Heart left ventricle (tissue), 13 donors: ENCODE results near the gene CD4.

Experiments used
- POLR2A ChIP-seq, 2 donors: fragments of 450-650 bp; IDR thresholded peaks; one replicate each; pipeline ENCODE4 v1.6.1; 2017; ENCODE audit warnings: antibody characterized with exemption in 2 of 2, mild to moderate bottlenecking in 2 of 2, moderate library complexity in 2 of 2
- TF ChIP-seq, protein P1 (sequence below), 12 donors: fragments of 200-600 bp; sonication (generic) in 4 of 12; IDR thresholded peaks; one replicate each; pipeline versions ENCODE4 v1.5.0 to v1.8.0; 2018 to 2022; ENCODE audit warnings: antibody characterized with exemption in 12 of 12, mild to moderate bottlenecking in 5 of 12
- donor health status: ischemic (EF 13 %, LVEDD 7.1; RV severe dilation, severe dysfunction).
- donor health status: DM: no; HTN: yes; CAD: no.
- donor health status: DM: no; HTN: no; CAD: no.
- donor health status: ischemic (EF 25% LVEDD 6.9; RV normal size, moderate dysfunction).
- donor health status: ischemic (EF 25% LVEDD 5.7; RV mildly dilated, moderate dysfunction).
- donor health status: ischemic (EF 35%, LVEDD 5.7; RV mildly dilated, moderate dysfunction).
- donor health status: nonischemic (EF 11% LVEDD 7.7; RV severe dilation, severe dysfunction).
- donor health status: DM: yes; HTN: yes; CAD: no.
- donor health status: PGD.
- donor health status: ischemic (EF 29% LVEDD 5.4; RV normal size, mild dysfunction).
- donor health status: nonischemic (EF 23%, LVEDD 6.1; RV moderate dilation, normal function).

DNA sequence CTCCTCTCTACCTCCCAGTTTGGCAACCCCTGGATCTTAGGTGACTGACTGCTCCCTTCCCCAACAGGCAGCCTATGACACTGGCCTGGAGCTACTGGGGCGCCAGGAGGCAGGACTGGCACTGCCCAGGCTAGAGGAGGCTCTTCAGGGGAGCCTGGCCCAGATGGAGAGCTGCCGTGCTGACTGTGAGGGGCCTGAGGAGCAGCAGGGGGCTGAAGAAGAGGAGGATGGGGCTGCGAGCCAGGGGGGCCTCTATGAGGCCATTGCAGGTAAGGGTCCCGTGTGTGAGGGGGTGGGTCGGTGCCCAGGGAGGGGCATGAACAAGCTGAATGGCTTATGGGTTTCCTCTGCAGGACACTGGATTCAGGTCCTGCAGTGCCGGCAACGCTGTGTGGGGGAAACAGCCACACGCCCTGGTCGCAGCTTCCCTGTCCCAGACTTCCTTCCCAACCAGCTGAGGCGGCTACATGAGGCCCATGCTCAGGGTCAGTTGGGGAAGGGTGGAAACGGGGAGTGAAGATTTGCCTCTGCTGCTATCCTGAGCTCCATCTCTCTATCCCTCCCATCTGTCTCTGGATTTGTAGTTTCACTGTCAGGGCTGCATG is 41.1 kb downstream of the CD4 start:
- TF ChIP-seq, protein P1, sequence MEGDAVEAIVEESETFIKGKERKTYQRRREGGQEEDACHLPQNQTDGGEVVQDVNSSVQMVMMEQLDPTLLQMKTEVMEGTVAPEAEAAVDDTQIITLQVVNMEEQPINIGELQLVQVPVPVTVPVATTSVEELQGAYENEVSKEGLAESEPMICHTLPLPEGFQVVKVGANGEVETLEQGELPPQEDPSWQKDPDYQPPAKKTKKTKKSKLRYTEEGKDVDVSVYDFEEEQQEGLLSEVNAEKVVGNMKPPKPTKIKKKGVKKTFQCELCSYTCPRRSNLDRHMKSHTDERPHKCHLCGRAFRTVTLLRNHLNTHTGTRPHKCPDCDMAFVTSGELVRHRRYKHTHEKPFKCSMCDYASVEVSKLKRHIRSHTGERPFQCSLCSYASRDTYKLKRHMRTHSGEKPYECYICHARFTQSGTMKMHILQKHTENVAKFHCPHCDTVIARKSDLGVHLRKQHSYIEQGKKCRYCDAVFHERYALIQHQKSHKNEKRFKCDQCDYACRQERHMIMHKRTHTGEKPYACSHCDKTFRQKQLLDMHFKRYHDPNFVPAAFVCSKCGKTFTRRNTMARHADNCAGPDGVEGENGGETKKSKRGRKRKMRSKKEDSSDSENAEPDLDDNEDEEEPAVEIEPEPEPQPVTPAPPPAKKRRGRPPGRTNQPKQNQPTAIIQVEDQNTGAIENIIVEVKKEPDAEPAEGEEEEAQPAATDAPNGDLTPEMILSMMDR (IDR thresholded peaks at IDR 0.05) = no peak
- TF ChIP-seq POLR2A (IDR thresholded peaks at IDR 0.05) = no peak
